VCaP (cell line): ENCODE data around the gene MAP3K20.

Source experiments
- H3K27ac ChIP-seq: fragments of 450-650 bp; 2 replicates; pipeline ENCODE4 v1.5.1; 2017
- CTCF ChIP-seq: fragments of 450-650 bp; conservative IDR thresholded peaks from 2 replicates; pipeline ENCODE4 v1.5.1; 2017; ENCODE audit warnings: mild to moderate bottlenecking, moderate library complexity

The MAP3K20 gene

GRCh38 chr2:173153301-173153885, 77.7 kb downstream of the MAP3K20 start:
- no peak for TF ChIP-seq CTCF
- H3K27ac ChIP-seq: no peak overlapping the region

- TF ChIP-seq CTCF: no peak
- H3K27ac ChIP-seq: no peak overlapping the region
Measured at GRCh38 chr2:173157676-173158293, 82.1 kb downstream of the MAP3K20 start.

GRCh38 chr2:173159791-173160463, 84.3 kb downstream of the MAP3K20 start:
- peak overlapping the region; percentile 50 for H3K27ac ChIP-seq

GRCh38 chr2:173160618-173161017, 85.0 kb downstream of the MAP3K20 start:
- peak overlapping the region; percentile 50 for H3K27ac ChIP-seq

More at GRCh38 chr2:173159791-173160463, 84.3 kb downstream of the MAP3K20 start:
- no peak for TF ChIP-seq CTCF

GRCh38 chr2:173161040-173161439, 85.4 kb downstream of the MAP3K20 start:
- no peak for TF ChIP-seq CTCF

More at GRCh38 chr2:173160618-173161017, 85.0 kb downstream of the MAP3K20 start:
- TF ChIP-seq CTCF: no peak

GRCh38 chr2:173161507-173161906, 85.9 kb downstream of the MAP3K20 start:
- no peak for TF ChIP-seq CTCF
- peak overlapping the region; percentile 50; the same call in 1 of the 2 replicates for H3K27ac ChIP-seq

More at GRCh38 chr2:173161040-173161439, 85.4 kb downstream of the MAP3K20 start:
- peak overlapping the region; percentile 50 for H3K27ac ChIP-seq

- peak overlapping the region; percentile 65; the same call in 1 of the 2 replicates for H3K27ac ChIP-seq
Measured at GRCh38 chr2:173163357-173163756, 87.7 kb downstream of the MAP3K20 start.
